GM12892 (cell line): ENCODE data around the gene EID3.
"Not testable (repeated sequence)": the region's sequence is repeated elsewhere in the genome, so short reads cannot be mapped to it uniquely, and the experiment has no call there.

Experiments used
- DNase-seq: peaks from one replicate; pipeline ENCODE4 v3.0.0; 2011; ENCODE audit not compliant: insufficient read length
- FAIRE-seq: peaks from 2 replicates; lab custom pipeline; 2011; peaks lifted over from hg19 to GRCh38; lab: Jason Lieb, UNC
- POLR2A ChIP-seq: IDR thresholded peaks from 2 replicates; pipeline ENCODE4 v1.6.1; 2011; ENCODE audit warnings: low read depth, low read length, control low read depth
- POLR2AphosphoS5 ChIP-seq: IDR thresholded peaks from 2 replicates; pipeline ENCODE4 v1.6.1; 2011; ENCODE audit warnings: low read depth, low read length, control low read depth
- TAF1 ChIP-seq: IDR thresholded peaks from 2 replicates; pipeline ENCODE4 v1.6.1; 2011; ENCODE audit warnings: low read depth, mild to moderate bottlenecking, control low read depth, low read length, borderline replicate concordance

Gene EID3

GRCh38 chr12:104331376-104331775 is 27.8 kb downstream of the EID3 start:
- no peak for DNase-seq
- TF ChIP-seq TAF1 (no peak), POLR2A (no peak), POLR2AphosphoS5 (no peak)
- no peak for FAIRE-seq

GRCh38 chr12:104332273-104332672 is 28.7 kb downstream of the EID3 start:
- not testable (repeated sequence) for DNase-seq, FAIRE-seq

GRCh38 chr12:104333692-104334255 is 30.2 kb downstream of the EID3 start:
- DNase-seq = no peak
- TF ChIP-seq TAF1 (no peak), POLR2AphosphoS5 (no peak), POLR2A (no peak)
- no peak for FAIRE-seq

- TF ChIP-seq POLR2A (no peak), POLR2AphosphoS5 (no peak), TAF1 (no peak)
- DNase-seq (no peak), FAIRE-seq (peak; percentile 9)
Measured at GRCh38 chr12:104334581-104334980, 31.0 kb downstream of the EID3 start.

- DNase-seq (no peak), FAIRE-seq (no peak)
- TF ChIP-seq TAF1 (no peak), POLR2AphosphoS5 (no peak), POLR2A (no peak)
Measured at GRCh38 chr12:104336115-104336514, 32.6 kb downstream of the EID3 start.

GRCh38 chr12:104337030-104337558 is 33.6 kb downstream of the EID3 start:
- DNase-seq (no peak), FAIRE-seq (no peak)
- no peak for TF ChIP-seq POLR2A
- TF ChIP-seq POLR2AphosphoS5 = no peak
- no peak for TF ChIP-seq TAF1

GRCh38 chr12:104339663-104340062 is 36.1 kb downstream of the EID3 start:
- DNase-seq (no peak), FAIRE-seq (no peak)
- TF ChIP-seq POLR2A (no peak), TAF1 (no peak), POLR2AphosphoS5 (no peak)

GRCh38 chr12:104340177-104340576 is 36.6 kb downstream of the EID3 start:
- FAIRE-seq (no peak), DNase-seq (no peak)
- no peak for TF ChIP-seq POLR2A
- TF ChIP-seq TAF1 = no peak
- TF ChIP-seq POLR2AphosphoS5 = no peak

- FAIRE-seq = no peak
- TF ChIP-seq POLR2A = no peak
- TF ChIP-seq POLR2AphosphoS5 = no peak
- no peak for TF ChIP-seq TAF1
Measured at GRCh38 chr12:104340925-104341611, 37.5 kb downstream of the EID3 start.

GRCh38 chr12:104342147-104342546 is 38.6 kb downstream of the EID3 start:
- TF ChIP-seq POLR2A = no peak
- no peak for TF ChIP-seq POLR2AphosphoS5
- TF ChIP-seq TAF1 = no peak
- no peak for DNase-seq
- FAIRE-seq = no peak

More at GRCh38 chr12:104340925-104341611, 37.5 kb downstream of the EID3 start:
- no peak for DNase-seq

GRCh38 chr12:104342635-104343249 is 39.2 kb downstream of the EID3 start:
- TF ChIP-seq POLR2A = no peak
- TF ChIP-seq TAF1 = no peak
- no peak for TF ChIP-seq POLR2AphosphoS5
- FAIRE-seq (no peak), DNase-seq (no peak)

- TF ChIP-seq POLR2AphosphoS5 (no peak), TAF1 (no peak), POLR2A (no peak)
- DNase-seq = no peak
- no peak for FAIRE-seq
Measured at GRCh38 chr12:104344682-104345081, 41.1 kb downstream of the EID3 start.
